Astrocyte (in vitro differentiated cells and primary cell): ENCODE data around the gene PTPN3.

Experiments used
- CTCF ChIP-seq: IDR thresholded peaks from 2 replicates; pipeline ENCODE4 v1.5.1; 2011; ENCODE audit warnings: low read depth, mild to moderate bottlenecking, inconsistent platforms, low read length, moderate library complexity; ENCODE audit not compliant: insufficient read depth
- EZH2 ChIP-seq: IDR thresholded peaks from 2 replicates; pipeline ENCODE4 v1.6.1; 2012; ENCODE audit warnings: mild to moderate bottlenecking, low read length, inconsistent platforms; ENCODE audit not compliant: insufficient read depth

GRCh38 chr9:109382182-109382581 lies 115.9 kb downstream of the PTPN3 start:
- TF ChIP-seq CTCF (no peak), EZH2 (no peak)
